A673 (cell line): Measurements from ENCODE around the gene ZNF639. TPM values are rescaled to one million over a fixed set of nuclear protein-coding genes. Genes with fewer than 3 reads are reported as not detected.

Source experiments
- BruUV-seq: library from RNA; stranded (reverse); fragments of 400-500 nt; replicated peaks from 2 replicates; lab custom pipeline; 2021; lab: Mats Ljungman, UMichigan
- CTCF ChIA-PET: fragments of 300-600 bp; sonication (Branson Sonifier 250); formaldehyde crosslinking; loops from one replicate; lab custom pipeline; 2022; ENCODE audit warnings: antibody characterized with exemption; lab: Charles Lee
- POLR2A ChIA-PET: fragments of 300-600 bp; sonication (Branson Sonifier 250); formaldehyde crosslinking; loops from one replicate; lab custom pipeline; 2022; ENCODE audit warnings: antibody characterized with exemption; ENCODE audit not compliant: low non-redundant PET; lab: Charles Lee
- DNase-seq: peaks from one replicate; pipeline ENCODE4 v3.0.0-alpha.2; 2015; ENCODE audit warnings: low spot score
- H3K27ac ChIP-seq: fragments of 200-600 bp; sonication (generic); 2 replicates; pipeline ENCODE4 v1.5.1; 2016; ENCODE audit warnings: mixed run types, low read depth, mild to moderate bottlenecking, mixed read lengths, antibody characterized with exemption, low read length; ENCODE audit not compliant: poor library complexity, severe bottlenecking
- H3K27me3 ChIP-seq: fragments of 200-600 bp; sonication (generic); replicated peaks from 2 replicates; pipeline ENCODE4 v1.6.1; 2017; ENCODE audit warnings: mixed run types, low read depth, mild to moderate bottlenecking, mixed read lengths, antibody characterized with exemption, low read length; ENCODE audit not compliant: insufficient read depth, poor library complexity
- H3K36me3 ChIP-seq: fragments of 200-600 bp; sonication (generic); 2 replicates; pipeline ENCODE4 v1.6.1; 2016; ENCODE audit warnings: mixed run types, mild to moderate bottlenecking, mixed read lengths, antibody characterized with exemption, low read length; ENCODE audit not compliant: insufficient read depth, poor library complexity, severe bottlenecking
- H3K4me1 ChIP-seq: fragments of 200-600 bp; sonication (generic); 2 replicates; pipeline ENCODE4 v1.6.1; 2017; ENCODE audit warnings: mixed run types, mild to moderate bottlenecking, mixed read lengths, antibody characterized with exemption, low read length; ENCODE audit not compliant: insufficient read depth, poor library complexity, severe bottlenecking
- H3K4me3 ChIP-seq: fragments of 200-600 bp; sonication (generic); 2 replicates; pipeline ENCODE4 v1.5.1; 2016; ENCODE audit warnings: low read depth, mixed run types, mild to moderate bottlenecking, mixed read lengths, low read length; ENCODE audit not compliant: poor library complexity, severe bottlenecking
- H3K9me3 ChIP-seq: fragments of 200-600 bp; sonication (generic); 2 replicates; pipeline ENCODE4 v1.6.1; 2016; ENCODE audit warnings: mixed run types, low read depth, mild to moderate bottlenecking, mixed read lengths, antibody characterized with exemption, low read length; ENCODE audit not compliant: poor library complexity, severe bottlenecking
- CTCF ChIP-seq: fragments of 300-800, 200-600 bp; sonication (generic); conservative IDR thresholded peaks from 2 replicates; pipeline ENCODE4 v1.5.1; 2017; ENCODE audit warnings: low read depth, mild to moderate bottlenecking, antibody characterized with exemption, low read length, moderate library complexity, mixed read lengths
- EZH2 ChIP-seq: fragments of 200-600 bp; sonication (generic); IDR thresholded peaks from 2 replicates; pipeline ENCODE4 v1.6.1; 2017; ENCODE audit warnings: borderline replicate concordance, low read depth, mild to moderate bottlenecking, mixed read lengths, antibody characterized with exemption, low read length; ENCODE audit not compliant: poor library complexity, severe bottlenecking
- intact Hi-C: fragments of 100-400 bp; cut with micrococcal nuclease; formaldehyde crosslinking; loops from one replicate; pipeline ENCODE4 v1.10.0; 2022; ENCODE audit not compliant: unreplicated experiment
- total RNA-seq: library from RNA; stranded (reverse); gene quantifications from 2 replicates; pipeline ENCODE4 v1.2.3, GENCODE V29; 2021

The ZNF639 gene
- total RNA-seq, 1 experiment from 2014 or later, result 47.4 TPM

- CTCF ChIA-PET, result no interaction called here
- no peak for DNase-seq
Observed at GRCh38 chr3:179288845-179289244, 34.0 kb upstream of the ZNF639 start.

GRCh38 chr3:179289295-179289694, 33.5 kb upstream of the ZNF639 start:
- ChIA-PET CTCF (no interaction called here), POLR2A (interaction anchor here (0.6 kb wide), 1 partner anchor 1313 kb away, joined by 3 read pairs; the partner anchor contains the start of gene TTC14)
- H3K9me3 ChIP-seq, result no peaks in the 10 kb centered on the region
- H3K4me1 ChIP-seq, result no peaks in the 10 kb centered on the region
- no TSS peak for BruUV-seq
- intact Hi-C loops, result no loop called here
- no peak overlapping the region for H3K4me3 ChIP-seq
- no peak for DNase-seq
- no peaks in the 10 kb centered on the region for H3K36me3 ChIP-seq
- no peak for TF ChIP-seq CTCF
- TF ChIP-seq EZH2, result no peak
- H3K27ac ChIP-seq, result no peak overlapping the region
- no peaks in the 10 kb centered on the region for H3K27me3 ChIP-seq

More at GRCh38 chr3:179288845-179289244, 34.0 kb upstream of the ZNF639 start:
- POLR2A ChIA-PET, result no interaction called here
- no peak for TF ChIP-seq CTCF
- TF ChIP-seq EZH2, result no peak
- Histone ChIP-seq H3K27ac (no peak overlapping the region), H3K36me3 (no peaks in the 10 kb centered on the region), H3K4me3 (no peak overlapping the region), H3K9me3 (no peaks in the 10 kb centered on the region), H3K4me1 (no peaks in the 10 kb centered on the region), H3K27me3 (no peaks in the 10 kb centered on the region)
- intact Hi-C loops, result no loop called here
- BruUV-seq, result no TSS peak

GRCh38 chr3:179292450-179292849, 30.4 kb upstream of the ZNF639 start:
- Histone ChIP-seq H3K4me3 (no peak overlapping the region), H3K27ac (no peak overlapping the region), H3K9me3 (no peaks in the 10 kb centered on the region), H3K4me1 (no peaks in the 10 kb centered on the region), H3K27me3 (no peaks in the 10 kb centered on the region), H3K36me3 (no peaks in the 10 kb centered on the region)
- POLR2A ChIA-PET, result no interaction called here
- peak; percentile 30 for DNase-seq
- intact Hi-C loops, result no loop called here
- BruUV-seq, result no TSS peak
- CTCF ChIA-PET, result no interaction called here
- TF ChIP-seq EZH2 (no peak), CTCF (no peak)
